ENCODE data around the gene PTPRN2. TPM values are rescaled to one million over a fixed set of nuclear protein-coding genes. Genes with fewer than 3 reads are reported as not detected.

PTPRN2 gene
- total RNA-seq, 1 experiment from 2014 or later, result 1.1 TPM

DNA sequence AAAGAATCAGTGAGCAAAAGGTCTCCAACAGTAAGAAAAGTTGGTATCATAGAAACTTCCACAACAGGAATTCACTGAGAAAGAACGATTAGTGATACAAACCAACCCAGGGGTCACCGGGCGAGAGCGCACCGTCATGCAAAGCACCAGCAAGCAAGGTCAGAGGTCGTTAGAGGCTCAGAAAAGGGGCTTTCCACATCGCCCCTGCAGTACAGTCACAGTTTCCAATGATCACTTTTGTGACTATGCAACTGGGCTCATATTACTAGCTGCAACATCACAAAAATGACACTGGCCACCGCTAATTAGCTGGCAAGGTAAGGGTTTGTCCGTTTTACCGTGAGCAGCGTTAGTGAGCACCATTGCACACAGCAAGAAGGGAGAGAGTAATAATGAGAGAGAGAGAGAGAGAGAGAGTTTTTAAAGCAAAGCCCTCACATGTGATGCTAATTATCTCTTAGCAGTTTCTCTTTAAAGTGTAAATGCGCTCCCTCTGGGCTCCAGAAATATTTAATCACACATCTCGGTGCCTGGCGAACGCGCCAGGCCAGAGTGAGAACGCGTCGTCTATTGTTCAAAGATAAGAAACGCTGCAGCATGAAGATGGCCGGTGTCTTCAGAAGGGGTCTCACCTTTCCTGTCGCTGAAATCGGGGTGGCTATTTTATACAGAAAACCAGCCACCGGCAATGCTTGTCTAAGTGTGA lies 1013.4 kb downstream of the PTPRN2 start:
- TF ChIP-seq SIN3A (IDR thresholded peaks at IDR 0.05; ENCODE audit: borderline replicate concordance, insufficient read depth, low read depth, low read length) (no peak), TCF7L2 (IDR thresholded peaks at IDR 0.05; ENCODE audit: low read depth, low read length) (no peak), POLR2AphosphoS5 (IDR thresholded peaks at IDR 0.05; ENCODE audit: low read depth, low read length) (no peak)
- TF ChIP-seq, protein P1, sequence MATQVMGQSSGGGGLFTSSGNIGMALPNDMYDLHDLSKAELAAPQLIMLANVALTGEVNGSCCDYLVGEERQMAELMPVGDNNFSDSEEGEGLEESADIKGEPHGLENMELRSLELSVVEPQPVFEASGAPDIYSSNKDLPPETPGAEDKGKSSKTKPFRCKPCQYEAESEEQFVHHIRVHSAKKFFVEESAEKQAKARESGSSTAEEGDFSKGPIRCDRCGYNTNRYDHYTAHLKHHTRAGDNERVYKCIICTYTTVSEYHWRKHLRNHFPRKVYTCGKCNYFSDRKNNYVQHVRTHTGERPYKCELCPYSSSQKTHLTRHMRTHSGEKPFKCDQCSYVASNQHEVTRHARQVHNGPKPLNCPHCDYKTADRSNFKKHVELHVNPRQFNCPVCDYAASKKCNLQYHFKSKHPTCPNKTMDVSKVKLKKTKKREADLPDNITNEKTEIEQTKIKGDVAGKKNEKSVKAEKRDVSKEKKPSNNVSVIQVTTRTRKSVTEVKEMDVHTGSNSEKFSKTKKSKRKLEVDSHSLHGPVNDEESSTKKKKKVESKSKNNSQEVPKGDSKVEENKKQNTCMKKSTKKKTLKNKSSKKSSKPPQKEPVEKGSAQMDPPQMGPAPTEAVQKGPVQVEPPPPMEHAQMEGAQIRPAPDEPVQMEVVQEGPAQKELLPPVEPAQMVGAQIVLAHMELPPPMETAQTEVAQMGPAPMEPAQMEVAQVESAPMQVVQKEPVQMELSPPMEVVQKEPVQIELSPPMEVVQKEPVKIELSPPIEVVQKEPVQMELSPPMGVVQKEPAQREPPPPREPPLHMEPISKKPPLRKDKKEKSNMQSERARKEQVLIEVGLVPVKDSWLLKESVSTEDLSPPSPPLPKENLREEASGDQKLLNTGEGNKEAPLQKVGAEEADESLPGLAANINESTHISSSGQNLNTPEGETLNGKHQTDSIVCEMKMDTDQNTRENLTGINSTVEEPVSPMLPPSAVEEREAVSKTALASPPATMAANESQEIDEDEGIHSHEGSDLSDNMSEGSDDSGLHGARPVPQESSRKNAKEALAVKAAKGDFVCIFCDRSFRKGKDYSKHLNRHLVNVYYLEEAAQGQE (IDR thresholded peaks at IDR 0.05; ENCODE audit: insufficient read depth in 1 of 2, low read depth in 2 of 2, low read length in 1 of 2), result no peak
- TF ChIP-seq, protein P2, sequence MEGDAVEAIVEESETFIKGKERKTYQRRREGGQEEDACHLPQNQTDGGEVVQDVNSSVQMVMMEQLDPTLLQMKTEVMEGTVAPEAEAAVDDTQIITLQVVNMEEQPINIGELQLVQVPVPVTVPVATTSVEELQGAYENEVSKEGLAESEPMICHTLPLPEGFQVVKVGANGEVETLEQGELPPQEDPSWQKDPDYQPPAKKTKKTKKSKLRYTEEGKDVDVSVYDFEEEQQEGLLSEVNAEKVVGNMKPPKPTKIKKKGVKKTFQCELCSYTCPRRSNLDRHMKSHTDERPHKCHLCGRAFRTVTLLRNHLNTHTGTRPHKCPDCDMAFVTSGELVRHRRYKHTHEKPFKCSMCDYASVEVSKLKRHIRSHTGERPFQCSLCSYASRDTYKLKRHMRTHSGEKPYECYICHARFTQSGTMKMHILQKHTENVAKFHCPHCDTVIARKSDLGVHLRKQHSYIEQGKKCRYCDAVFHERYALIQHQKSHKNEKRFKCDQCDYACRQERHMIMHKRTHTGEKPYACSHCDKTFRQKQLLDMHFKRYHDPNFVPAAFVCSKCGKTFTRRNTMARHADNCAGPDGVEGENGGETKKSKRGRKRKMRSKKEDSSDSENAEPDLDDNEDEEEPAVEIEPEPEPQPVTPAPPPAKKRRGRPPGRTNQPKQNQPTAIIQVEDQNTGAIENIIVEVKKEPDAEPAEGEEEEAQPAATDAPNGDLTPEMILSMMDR (IDR thresholded peaks at IDR 0.05), result no peak
- intact Hi-C loops (cut with micrococcal nuclease; ENCODE audit: unreplicated experiment), result no loop called here
- ATAC-seq (no peak), DNase-seq (ENCODE audit: low read depth, low spot score) (no peak)
- Histone ChIP-seq H3K27me3 (ENCODE audit: control insufficient read depth, insufficient read depth, low read length) (no peaks in the 10 kb centered on the region), H3K4me1 (ENCODE audit: control insufficient read depth, insufficient read depth, low read length) (no peaks in the 10 kb centered on the region), H3K36me3 (ENCODE audit: control insufficient read depth, insufficient read depth, low read length) (no peaks in the 10 kb centered on the region), H3K9me3 (ENCODE audit: control insufficient read depth, insufficient read depth, low read depth, low read length) (no peaks in the 10 kb centered on the region), H3K4me3 (ENCODE audit: low read depth in 2 of 2, low read length in 2 of 2) (no peak overlapping the region), H3K27ac (ENCODE audit: low read length) (no peak overlapping the region)
- no TSS peak for BruUV-seq (replicated peaks)
- ChIA-PET CTCF (no interaction called here), POLR2A (no interaction called here)
- in situ Hi-C loops (cut with HindIII; ENCODE audit: low pct_unique_long_range_greater_than_20kb, low sequenced_read_pairs), result no loop called here

DNA sequence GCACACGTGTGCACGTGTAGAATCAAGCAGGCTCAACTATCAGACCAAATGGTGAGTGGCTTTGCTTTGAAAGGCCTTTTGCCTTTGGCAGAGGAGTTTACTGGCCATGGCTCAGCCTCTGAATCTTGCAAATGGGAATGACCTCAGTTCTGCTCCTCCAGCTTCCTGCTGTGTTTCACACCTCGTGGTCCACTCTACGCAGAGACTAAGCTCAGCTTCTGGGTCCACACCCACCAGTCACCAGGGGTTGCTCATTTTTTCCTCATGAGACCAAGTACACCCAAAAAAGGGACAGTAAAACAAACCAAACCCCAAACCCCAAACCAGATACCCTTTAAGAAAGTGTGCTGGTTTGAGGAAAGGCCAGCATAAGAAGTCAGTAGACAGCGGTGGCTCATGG lies 1014.4 kb downstream of the PTPRN2 start:
- DNase-seq (ENCODE audit: low read depth, low spot score) (no peak), ATAC-seq (no peak)
- H3K4me1 ChIP-seq (ENCODE audit: control insufficient read depth, insufficient read depth, low read length), result no peaks in the 10 kb centered on the region
- CTCF ChIA-PET, result no interaction called here
- TF ChIP-seq, protein P2 (IDR thresholded peaks at IDR 0.05), result no peak
- TF ChIP-seq TCF7L2 (IDR thresholded peaks at IDR 0.05; ENCODE audit: low read depth, low read length) (no peak), POLR2AphosphoS5 (IDR thresholded peaks at IDR 0.05; ENCODE audit: low read depth, low read length) (no peak), SIN3A (IDR thresholded peaks at IDR 0.05; ENCODE audit: borderline replicate concordance, insufficient read depth, low read depth, low read length) (no peak)
- TF ChIP-seq, protein P1 (IDR thresholded peaks at IDR 0.05; ENCODE audit: insufficient read depth in 1 of 2, low read depth in 2 of 2, low read length in 1 of 2), result no peak
- H3K4me3 ChIP-seq (ENCODE audit: low read depth in 2 of 2, low read length in 2 of 2), result no peak overlapping the region
- intact Hi-C loops (cut with micrococcal nuclease; ENCODE audit: unreplicated experiment), result no loop called here
- no TSS peak for BruUV-seq (replicated peaks)
- no peak overlapping the region for H3K27ac ChIP-seq (ENCODE audit: low read length)
- H3K36me3 ChIP-seq (ENCODE audit: control insufficient read depth, insufficient read depth, low read length), result no peaks in the 10 kb centered on the region
- no peaks in the 10 kb centered on the region for H3K27me3 ChIP-seq (ENCODE audit: control insufficient read depth, insufficient read depth, low read length)
- H3K9me3 ChIP-seq (ENCODE audit: control insufficient read depth, insufficient read depth, low read depth, low read length), result no peaks in the 10 kb centered on the region
- POLR2A ChIA-PET, result no interaction called here
- in situ Hi-C loops (cut with HindIII; ENCODE audit: low pct_unique_long_range_greater_than_20kb, low sequenced_read_pairs), result no loop called here
